Skeletal muscle satellite cell (primary cell): ENCODE results near the gene RFX5. TPM values are rescaled to one million over a fixed set of nuclear protein-coding genes. Genes with fewer than 3 reads are reported as not detected.

ENCODE experiments used
- small RNA-seq: library from RNA; depleted of rRNA; stranded (forward); fragments of <200 nt; gene quantifications from one replicate; pipeline ENCODE3, GENCODE V24; 2012

RFX5 gene

Small RNA genes within 50 kb of the gene (small RNA-seq; reads per million reads assigned to genes)
- not detected for gene RN7SL444P
